ENCODE results near the gene CCNDBP1.
"Not testable (repeated sequence)": the region's sequence is repeated elsewhere in the genome, so short reads cannot be mapped to it uniquely, and the experiment has no call there.

The CCNDBP1 gene

GRCh38 chr15:43169888-43170287, 15.3 kb upstream of the CCNDBP1 start:
- H3K4me3 ChIP-seq (ENCODE audit: low read depth, low read length), result no peak overlapping the region
- H3K9me3 ChIP-seq (ENCODE audit: control insufficient read depth, insufficient read depth, low read length), result no peaks in the 10 kb centered on the region
- no peaks in the 10 kb centered on the region for H3K36me3 ChIP-seq (ENCODE audit: control insufficient read depth, insufficient read depth, low read length)
- peaks cover 5% of the 10 kb centered on the region for H3K4me1 ChIP-seq (ENCODE audit: control insufficient read depth, insufficient read depth, low read length)
- H3K27me3 ChIP-seq (ENCODE audit: control insufficient read depth, insufficient read depth, low read length), result no peaks in the 10 kb centered on the region
- no peak overlapping the region for H3K9ac ChIP-seq (ENCODE audit: low read depth, low read length)

GRCh38 chr15:43175656-43176309, 9.4 kb upstream of the CCNDBP1 start:
- H3K4me1 ChIP-seq (ENCODE audit: control insufficient read depth, insufficient read depth, low read length); H3K9ac ChIP-seq (ENCODE audit: low read depth, low read length); H3K27me3 ChIP-seq (ENCODE audit: control insufficient read depth, insufficient read depth, low read length); H3K4me3 ChIP-seq (ENCODE audit: low read depth, low read length); H3K36me3 ChIP-seq (ENCODE audit: control insufficient read depth, insufficient read depth, low read length); H3K9me3 ChIP-seq (ENCODE audit: control insufficient read depth, insufficient read depth, low read length): not testable (repeated sequence)

GRCh38 chr15:43177147-43177546, 8.1 kb upstream of the CCNDBP1 start:
- H3K36me3 ChIP-seq (ENCODE audit: control insufficient read depth, insufficient read depth, low read length); H3K27me3 ChIP-seq (ENCODE audit: control insufficient read depth, insufficient read depth, low read length); H3K4me1 ChIP-seq (ENCODE audit: control insufficient read depth, insufficient read depth, low read length); H3K9me3 ChIP-seq (ENCODE audit: control insufficient read depth, insufficient read depth, low read length); H3K4me3 ChIP-seq (ENCODE audit: low read depth, low read length); H3K9ac ChIP-seq (ENCODE audit: low read depth, low read length): not testable (repeated sequence)

GRCh38 chr15:43183270-43183669, 1.9 kb upstream of the CCNDBP1 start:
- Histone ChIP-seq H3K9me3 (ENCODE audit: control insufficient read depth, insufficient read depth, low read length) (no peaks in the 10 kb centered on the region), H3K4me3 (ENCODE audit: low read depth, low read length) (no peak overlapping the region), H3K27me3 (ENCODE audit: control insufficient read depth, insufficient read depth, low read length) (no peaks in the 10 kb centered on the region), H3K9ac (ENCODE audit: low read depth, low read length) (no peak overlapping the region), H3K4me1 (ENCODE audit: control insufficient read depth, insufficient read depth, low read length) (peaks cover 6% of the 10 kb centered on the region), H3K36me3 (ENCODE audit: control insufficient read depth, insufficient read depth, low read length) (no peaks in the 10 kb centered on the region)

GRCh38 chr15:43184407-43185124, 637 bp upstream of the CCNDBP1 start:
- peak overlapping the region; percentile 30 for H3K4me3 ChIP-seq (ENCODE audit: low read depth, low read length)
- no peaks in the 10 kb centered on the region for H3K36me3 ChIP-seq (ENCODE audit: control insufficient read depth, insufficient read depth, low read length)
- H3K9ac ChIP-seq (ENCODE audit: low read depth, low read length), result no peak overlapping the region
- H3K4me1 ChIP-seq (ENCODE audit: control insufficient read depth, insufficient read depth, low read length), result peaks cover 6% of the 10 kb centered on the region
- H3K9me3 ChIP-seq (ENCODE audit: control insufficient read depth, insufficient read depth, low read length), result no peaks in the 10 kb centered on the region
- no peaks in the 10 kb centered on the region for H3K27me3 ChIP-seq (ENCODE audit: control insufficient read depth, insufficient read depth, low read length)

GRCh38 chr15:43186003-43186353, 775 bp downstream of the CCNDBP1 start:
- Histone ChIP-seq H3K9ac (ENCODE audit: low read depth, low read length) (peak overlapping the region; percentile 40), H3K4me1 (ENCODE audit: control insufficient read depth, insufficient read depth, low read length) (peaks cover 6% of the 10 kb centered on the region), H3K36me3 (ENCODE audit: control insufficient read depth, insufficient read depth, low read length) (peaks cover 3% of the 10 kb centered on the region), H3K27me3 (ENCODE audit: control insufficient read depth, insufficient read depth, low read length) (no peaks in the 10 kb centered on the region), H3K9me3 (ENCODE audit: control insufficient read depth, insufficient read depth, low read length) (no peaks in the 10 kb centered on the region), H3K4me3 (ENCODE audit: low read depth, low read length) (peak overlapping the region; percentile 83)

- Histone ChIP-seq H3K27me3 (ENCODE audit: control insufficient read depth, insufficient read depth, low read length) (no peaks in the 10 kb centered on the region), H3K9me3 (ENCODE audit: control insufficient read depth, insufficient read depth, low read length) (no peaks in the 10 kb centered on the region), H3K36me3 (ENCODE audit: control insufficient read depth, insufficient read depth, low read length) (peaks cover 4% of the 10 kb centered on the region), H3K4me1 (ENCODE audit: control insufficient read depth, insufficient read depth, low read length) (peaks cover 6% of the 10 kb centered on the region), H3K9ac (ENCODE audit: low read depth, low read length) (no peak overlapping the region), H3K4me3 (ENCODE audit: low read depth, low read length) (no peak overlapping the region)
These were observed 2.4 kb downstream of the CCNDBP1 start for GRCh38 chr15:43187544-43188155.

- Histone ChIP-seq H3K4me1 (ENCODE audit: control insufficient read depth, insufficient read depth, low read length) (peaks cover 6% of the 10 kb centered on the region), H3K9me3 (ENCODE audit: control insufficient read depth, insufficient read depth, low read length) (no peaks in the 10 kb centered on the region), H3K9ac (ENCODE audit: low read depth, low read length) (no peak overlapping the region), H3K27me3 (ENCODE audit: control insufficient read depth, insufficient read depth, low read length) (no peaks in the 10 kb centered on the region), H3K36me3 (ENCODE audit: control insufficient read depth, insufficient read depth, low read length) (peaks cover 4% of the 10 kb centered on the region), H3K4me3 (ENCODE audit: low read depth, low read length) (no peak overlapping the region)
These were observed 4.1 kb downstream of the CCNDBP1 start for GRCh38 chr15:43189296-43189695.

GRCh38 chr15:43190178-43190577, 5.0 kb downstream of the CCNDBP1 start:
- Histone ChIP-seq H3K4me3 (ENCODE audit: low read depth, low read length) (no peak overlapping the region), H3K4me1 (ENCODE audit: control insufficient read depth, insufficient read depth, low read length) (no peaks in the 10 kb centered on the region), H3K27me3 (ENCODE audit: control insufficient read depth, insufficient read depth, low read length) (no peaks in the 10 kb centered on the region), H3K9ac (ENCODE audit: low read depth, low read length) (no peak overlapping the region), H3K9me3 (ENCODE audit: control insufficient read depth, insufficient read depth, low read length) (no peaks in the 10 kb centered on the region), H3K36me3 (ENCODE audit: control insufficient read depth, insufficient read depth, low read length) (peaks cover 4% of the 10 kb centered on the region)

- Histone ChIP-seq H3K36me3 (ENCODE audit: control insufficient read depth, insufficient read depth, low read length) (peaks cover 4% of the 10 kb centered on the region), H3K4me3 (ENCODE audit: low read depth, low read length) (no peak overlapping the region)
These were observed 8.5 kb downstream of the CCNDBP1 start for GRCh38 chr15:43193710-43194109.

GRCh38 chr15:43194795-43195194, 9.6 kb downstream of the CCNDBP1 start:
- Histone ChIP-seq H3K36me3 (ENCODE audit: control insufficient read depth, insufficient read depth, low read length) (peaks cover 4% of the 10 kb centered on the region), H3K9ac (ENCODE audit: low read depth, low read length) (no peak overlapping the region), H3K27me3 (ENCODE audit: control insufficient read depth, insufficient read depth, low read length) (no peaks in the 10 kb centered on the region), H3K4me3 (ENCODE audit: low read depth, low read length) (no peak overlapping the region), H3K4me1 (ENCODE audit: control insufficient read depth, insufficient read depth, low read length) (no peaks in the 10 kb centered on the region), H3K9me3 (ENCODE audit: control insufficient read depth, insufficient read depth, low read length) (no peaks in the 10 kb centered on the region)

More at GRCh38 chr15:43193710-43194109, 8.5 kb downstream of the CCNDBP1 start:
- no peaks in the 10 kb centered on the region for H3K27me3 ChIP-seq (ENCODE audit: control insufficient read depth, insufficient read depth, low read length)
- H3K4me1 ChIP-seq (ENCODE audit: control insufficient read depth, insufficient read depth, low read length), result no peaks in the 10 kb centered on the region
- H3K9ac ChIP-seq (ENCODE audit: low read depth, low read length), result no peak overlapping the region
- H3K9me3 ChIP-seq (ENCODE audit: control insufficient read depth, insufficient read depth, low read length), result no peaks in the 10 kb centered on the region
